Body of pancreas (tissue), 4 donors: ENCODE measurements around the gene SPDL1.

Experiments
- CTCF ChIP-seq, 7 experiments: fragments of 450-650 bp in 4 of 7; fragments of 200-600 bp in 3 of 7; sonication (generic) in 3 of 7; IDR thresholded peaks; one replicate each; pipeline ENCODE4 v1.5.1; 2016 to 2019; ENCODE audit warnings: antibody characterized with exemption in 7 of 7
- POLR2A ChIP-seq, 3 donors: fragments of 450-650 bp; IDR thresholded peaks; one replicate each; pipeline ENCODE4 v1.6.1; 2016; ENCODE audit warnings: antibody characterized with exemption in 3 of 3, mild to moderate bottlenecking in 2 of 3

GRCh38 chr5:169549453-169550100, 34.0 kb upstream of the SPDL1 start:
- TF ChIP-seq CTCF (IDR thresholded peaks at IDR 0.05): no peak
- no peak for TF ChIP-seq POLR2A (IDR thresholded peaks at IDR 0.05)
